ELR (cell line): ENCODE data around the gene DONSON.

Experiments used
- DNase-seq: peaks from one replicate; pipeline ENCODE4 v3.0.0-alpha.2; 2015; ENCODE audit warnings: low read depth

DONSON gene

DNA sequence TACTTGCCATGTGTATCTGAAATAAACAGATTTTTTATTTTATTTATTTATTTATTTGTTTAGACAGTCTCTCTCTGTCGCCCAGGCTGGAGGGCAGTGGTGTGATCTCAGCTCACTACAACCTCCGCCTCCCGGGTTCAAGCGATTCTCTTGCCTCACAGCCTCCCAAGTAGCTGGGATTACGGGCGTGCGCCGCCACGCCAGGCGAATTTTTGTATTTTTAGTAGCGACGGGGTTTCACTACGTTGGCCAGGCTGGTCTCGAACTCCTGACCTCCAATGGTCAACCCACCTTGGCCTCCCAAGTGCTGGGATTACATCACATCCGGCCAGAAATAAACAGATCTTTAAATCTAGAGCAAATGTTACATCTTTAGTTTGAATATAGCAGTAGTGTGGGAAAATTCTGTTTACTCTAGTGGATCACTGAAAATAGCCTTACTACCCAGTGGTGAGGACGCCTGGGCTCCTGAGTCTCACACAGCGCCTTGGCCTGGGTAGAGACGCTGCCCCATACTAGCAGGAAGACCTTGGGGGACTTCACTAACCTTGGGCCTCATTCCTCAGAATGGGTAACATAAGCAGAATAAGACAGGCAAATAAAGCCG, 47.3 kb downstream of the DONSON start:
- DNase-seq = peak; percentile 45

DNA sequence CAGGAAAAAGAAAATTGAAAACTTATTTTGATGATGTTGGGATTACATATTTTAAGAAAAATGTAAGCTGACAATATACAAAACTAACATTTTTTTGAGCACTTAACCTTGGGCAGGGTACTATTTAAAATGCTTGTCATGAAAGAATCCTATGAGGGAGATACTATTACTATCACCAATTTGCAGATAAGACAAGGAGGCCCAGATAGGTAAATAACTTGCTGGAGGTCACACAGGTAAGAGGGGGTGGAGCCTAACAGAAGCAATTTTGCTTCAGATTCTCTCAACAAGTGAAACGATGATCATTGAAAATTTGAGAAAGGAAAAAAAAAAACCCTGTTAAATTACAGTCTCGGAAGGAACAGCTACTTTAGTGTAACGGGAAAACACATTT, 47.8 kb downstream of the DONSON start:
- DNase-seq = no peak

DNA sequence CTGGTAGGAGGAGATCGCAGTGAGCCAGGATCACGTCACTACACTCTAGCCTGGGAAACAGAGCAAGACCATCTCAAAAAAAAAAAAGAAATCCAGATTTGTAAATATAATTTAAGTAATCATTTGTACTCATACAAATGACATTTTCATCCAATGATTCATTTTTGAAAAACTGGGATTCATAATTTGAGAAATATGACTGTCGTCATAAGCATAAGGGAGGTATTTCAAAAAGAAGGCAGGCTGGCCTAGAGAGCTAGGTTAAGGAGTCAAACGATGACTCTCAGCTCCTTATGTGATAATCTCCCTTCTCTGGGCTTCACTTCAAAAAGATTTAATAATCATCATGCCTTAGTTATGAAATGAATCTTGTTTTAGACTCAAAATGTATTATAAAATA, 48.9 kb downstream of the DONSON start:
- peak; percentile 27 for DNase-seq

DNA sequence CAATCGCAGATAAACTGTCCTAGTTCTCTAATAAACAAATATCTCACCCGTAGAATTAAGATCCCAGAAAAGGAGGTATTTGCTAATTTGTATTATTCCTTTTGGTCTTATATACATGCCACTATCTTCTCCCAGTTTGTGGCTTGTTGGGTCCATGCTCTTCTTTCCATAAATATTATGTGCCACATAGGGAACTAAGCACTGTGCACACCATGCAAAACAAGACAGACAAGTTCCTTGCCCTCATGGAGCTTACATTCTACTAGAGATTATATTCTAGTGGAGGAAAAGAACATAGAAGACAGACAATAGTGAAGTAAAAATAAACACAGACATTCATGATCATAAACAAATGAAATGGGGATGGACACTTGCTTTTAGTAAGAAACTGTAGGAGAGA, 51.3 kb downstream of the DONSON start:
- no peak for DNase-seq

DNA sequence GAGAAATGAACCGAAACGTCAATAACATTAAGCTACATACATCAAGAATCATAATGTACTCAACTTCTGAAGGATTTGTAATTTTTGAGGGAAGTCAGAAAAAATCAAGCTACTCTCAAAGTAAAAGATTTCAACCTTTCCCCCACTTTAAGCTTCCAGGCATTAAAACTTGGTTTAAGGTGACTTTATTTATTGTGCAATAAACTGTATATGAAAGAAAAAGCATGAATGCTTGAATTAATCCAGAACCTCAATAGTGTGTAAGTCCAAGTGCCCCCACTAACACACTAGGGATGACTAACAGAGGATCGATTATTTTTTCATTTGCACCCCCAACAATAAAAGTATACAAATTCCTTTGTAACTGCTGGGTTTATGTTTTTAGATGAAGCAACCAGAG, 57.5 kb downstream of the DONSON start:
- no peak for DNase-seq
